Skin epidermis (tissue), 12 donors: ENCODE data around the gene STYX.
"Not testable (repeated sequence)": the region's sequence is repeated elsewhere in the genome, so short reads cannot be mapped to it uniquely, and the experiment has no call there.

ENCODE experiments used
- H3K27ac ChIP-seq, 21 experiments: fragments of 200-600 bp; sonication (generic) in 11 of 21; one replicate each; pipeline ENCODE4 v1.5.0; 2020; ENCODE audit warnings: mild to moderate bottlenecking in 3 of 21, inconsistent platforms in 2 of 21, moderate library complexity in 2 of 21
- H3K4me3 ChIP-seq, 7 experiments: fragments of 200-600 bp; sonication (generic) in 2 of 7; one replicate each; pipeline ENCODE4 v1.5.0; 2020; ENCODE audit warnings: inconsistent platforms in 2 of 7, mild to moderate bottlenecking in 2 of 7, moderate library complexity in 1 of 7

The STYX gene

DNA sequence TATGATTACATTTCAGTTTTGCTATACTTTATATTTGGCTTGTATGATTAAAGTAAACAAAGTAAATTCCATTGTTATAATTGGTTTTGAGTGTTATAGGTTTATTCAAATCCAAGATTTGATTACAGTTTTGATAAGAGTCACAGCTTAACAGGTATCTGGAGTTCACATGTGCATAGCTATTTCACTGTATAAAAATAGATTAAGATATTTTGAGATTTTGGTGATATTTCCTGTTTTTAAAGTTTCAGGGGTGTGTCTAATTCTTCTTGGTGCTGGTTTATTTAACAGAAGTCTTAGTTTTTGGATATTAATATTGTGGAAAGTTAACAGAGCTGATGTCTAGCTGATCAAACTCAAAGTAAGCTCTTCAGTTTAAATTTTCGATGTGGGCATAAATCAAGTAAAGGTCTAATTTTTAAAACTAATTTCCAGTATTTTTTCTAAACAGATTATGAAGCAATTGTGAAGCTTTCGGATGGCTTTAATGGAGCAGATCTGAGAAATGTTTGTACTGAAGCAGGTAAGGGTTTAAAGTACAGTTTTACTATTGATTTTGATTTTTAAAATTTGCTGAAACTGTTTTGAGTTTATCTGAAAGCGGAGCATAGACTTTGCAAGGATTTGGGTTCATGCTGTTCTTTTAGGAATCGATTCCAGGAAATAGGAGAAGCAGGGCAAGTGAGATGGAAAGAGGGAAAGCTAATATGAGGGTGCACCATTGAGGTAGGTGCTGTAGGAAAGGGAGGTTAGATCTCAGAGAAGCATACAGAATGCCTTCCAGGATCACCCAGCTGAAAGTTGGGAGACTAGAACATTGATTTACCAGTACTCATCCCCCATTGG, 6.2 kb upstream of the STYX start:
- no peak overlapping the region for H3K4me3 ChIP-seq
- H3K27ac ChIP-seq: no peak overlapping the region

GRCh38 chr14:52724360-52724644, 5.7 kb upstream of the STYX start:
- H3K27ac ChIP-seq: no peak overlapping the region
- H3K4me3 ChIP-seq: no peak overlapping the region

GRCh38 chr14:52727509-52727908, 2.5 kb upstream of the STYX start:
- not testable (repeated sequence) for H3K4me3 ChIP-seq

DNA sequence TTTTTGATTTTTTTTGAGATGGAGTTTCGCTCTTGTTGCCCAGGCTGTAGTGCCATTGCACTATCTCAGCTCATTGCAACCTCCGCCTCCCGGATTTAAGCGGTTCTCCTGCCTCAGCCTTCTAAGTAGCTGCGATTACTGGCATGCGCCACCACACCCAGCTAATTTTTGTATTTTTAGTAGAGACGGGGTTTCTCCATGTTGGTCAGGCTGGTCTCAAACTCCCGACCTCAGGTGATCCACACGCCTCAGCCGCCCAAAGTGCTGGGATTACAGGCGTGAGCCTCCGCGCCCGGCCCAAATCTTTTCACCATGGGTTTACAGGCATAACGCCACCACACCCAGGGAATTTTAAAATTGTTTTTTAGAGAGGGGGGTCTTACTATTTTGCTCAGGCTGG, 931 bp upstream of the STYX start:
- not testable (repeated sequence) for H3K4me3 ChIP-seq
- peak overlapping the region in 3 of 21 experiments; percentile 18 to 98 (median 51) for H3K27ac ChIP-seq

More at GRCh38 chr14:52727509-52727908, 2.5 kb upstream of the STYX start:
- H3K27ac ChIP-seq: not testable (repeated sequence)

DNA sequence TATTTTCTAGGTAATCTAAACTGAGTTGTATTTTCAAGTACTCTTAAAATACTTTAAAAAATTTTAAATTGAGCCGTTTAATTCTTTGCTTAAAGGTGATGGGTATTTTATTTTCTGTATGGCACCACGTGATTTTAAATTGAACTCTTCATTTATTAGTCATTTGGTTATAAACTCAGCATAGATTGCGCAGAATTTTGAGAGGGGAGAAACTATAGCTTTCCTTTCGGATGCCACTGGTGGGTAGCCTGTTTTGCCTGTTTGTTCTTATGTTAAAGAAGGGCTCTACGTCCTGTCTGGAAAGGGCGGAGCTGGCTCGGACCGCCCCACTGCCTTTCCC, 411 bp upstream of the STYX start:
- peak overlapping the region; percentile 77 to 98 (median 82) for H3K4me3 ChIP-seq
- peak overlapping the region in 13 of 21 experiments; percentile 2 to 98 (median 88) for H3K27ac ChIP-seq

GRCh38 chr14:52730709-52731111, 744 bp downstream of the STYX start:
- Histone ChIP-seq H3K27ac (peak overlapping the region; percentile 57 to 98 (median 92)), H3K4me3 (peak overlapping the region; percentile 77 to 98 (median 82))

GRCh38 chr14:52733824-52734223, 3.9 kb downstream of the STYX start:
- Histone ChIP-seq H3K4me3 (no peak overlapping the region), H3K27ac (no peak overlapping the region)

GRCh38 chr14:52735921-52736489, 6.0 kb downstream of the STYX start:
- no peak overlapping the region for H3K4me3 ChIP-seq
- peak overlapping the region in 1 of 21 experiments; percentile 17 for H3K27ac ChIP-seq

- no peak overlapping the region for H3K27ac ChIP-seq
- no peak overlapping the region for H3K4me3 ChIP-seq
Observed at GRCh38 chr14:52738409-52738808, 8.4 kb downstream of the STYX start.

- peak overlapping the region in 3 of 21 experiments; percentile 78 to 91 (median 90) for H3K27ac ChIP-seq
- H3K4me3 ChIP-seq: no peak overlapping the region
Observed at GRCh38 chr14:52740751-52741150, 10.8 kb downstream of the STYX start.

GRCh38 chr14:52741865-52742264, 11.9 kb downstream of the STYX start:
- H3K4me3 ChIP-seq: no peak overlapping the region
- peak overlapping the region in 17 of 21 experiments; percentile 14 to 91 (median 70) for H3K27ac ChIP-seq

- H3K27ac ChIP-seq: no peak overlapping the region
- H3K4me3 ChIP-seq: no peak overlapping the region
Observed at GRCh38 chr14:52748647-52749292, 18.8 kb downstream of the STYX start.

DNA sequence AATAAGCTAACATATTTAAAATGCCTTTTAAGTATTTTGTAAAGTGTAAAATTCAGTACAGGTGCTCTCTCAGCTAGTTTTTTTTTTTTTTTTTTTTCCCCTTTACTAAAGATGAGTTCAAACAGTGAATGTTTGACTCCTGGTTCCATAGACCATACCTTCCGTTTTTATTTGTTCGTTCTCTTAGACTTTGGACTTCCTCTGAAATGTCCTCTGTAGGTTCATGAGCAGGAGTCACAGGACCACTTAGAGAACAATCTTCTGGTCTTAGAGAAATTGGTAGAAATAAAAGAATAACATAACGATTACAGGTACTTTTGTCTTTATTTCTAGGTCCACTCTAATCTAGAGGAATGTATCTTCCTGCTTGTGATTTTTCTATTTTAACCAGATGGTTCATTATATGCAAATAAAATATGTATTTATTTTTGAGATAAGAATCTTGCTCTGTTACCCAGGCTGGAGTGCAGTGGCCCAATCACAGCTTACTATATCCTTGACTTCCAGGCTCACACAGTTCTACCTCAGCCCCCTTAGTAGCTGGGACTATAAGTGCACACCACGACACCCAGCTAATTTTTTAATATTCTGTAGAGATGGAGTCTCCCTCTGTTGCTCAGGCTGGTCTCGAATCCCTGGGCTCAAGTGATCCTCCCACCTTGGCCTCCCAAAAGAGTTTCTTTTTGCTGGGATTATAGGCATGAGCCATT, 25.8 kb downstream of the STYX start:
- H3K4me3 ChIP-seq: no peak overlapping the region
- H3K27ac ChIP-seq: no peak overlapping the region

DNA sequence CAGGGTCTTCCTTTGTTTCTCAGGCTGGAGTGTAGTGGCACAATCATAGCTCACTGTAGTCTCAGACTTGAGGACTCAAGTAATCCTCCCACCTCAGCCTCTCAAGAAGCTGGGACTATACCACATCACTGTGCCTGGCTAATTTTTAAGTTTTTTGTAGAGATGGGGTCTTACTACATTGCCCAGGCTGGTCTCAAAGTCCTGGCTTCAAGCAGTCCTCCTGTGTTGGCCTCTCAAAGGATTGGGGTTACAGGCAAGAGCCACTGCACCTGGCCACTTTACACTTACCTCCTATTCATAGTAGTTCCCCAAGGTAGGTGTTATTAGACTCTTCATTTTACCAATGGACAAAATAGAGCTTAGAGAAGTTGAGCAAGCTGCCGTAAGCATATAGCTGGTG, 29.2 kb downstream of the STYX start:
- H3K27ac ChIP-seq: no peak overlapping the region
- H3K4me3 ChIP-seq: no peak overlapping the region

- not testable (repeated sequence) for H3K4me3 ChIP-seq
- H3K27ac ChIP-seq: peak overlapping the region in 1 of 21 experiments; percentile 37
Observed at GRCh38 chr14:52762923-52763322, 33.0 kb downstream of the STYX start.

DNA sequence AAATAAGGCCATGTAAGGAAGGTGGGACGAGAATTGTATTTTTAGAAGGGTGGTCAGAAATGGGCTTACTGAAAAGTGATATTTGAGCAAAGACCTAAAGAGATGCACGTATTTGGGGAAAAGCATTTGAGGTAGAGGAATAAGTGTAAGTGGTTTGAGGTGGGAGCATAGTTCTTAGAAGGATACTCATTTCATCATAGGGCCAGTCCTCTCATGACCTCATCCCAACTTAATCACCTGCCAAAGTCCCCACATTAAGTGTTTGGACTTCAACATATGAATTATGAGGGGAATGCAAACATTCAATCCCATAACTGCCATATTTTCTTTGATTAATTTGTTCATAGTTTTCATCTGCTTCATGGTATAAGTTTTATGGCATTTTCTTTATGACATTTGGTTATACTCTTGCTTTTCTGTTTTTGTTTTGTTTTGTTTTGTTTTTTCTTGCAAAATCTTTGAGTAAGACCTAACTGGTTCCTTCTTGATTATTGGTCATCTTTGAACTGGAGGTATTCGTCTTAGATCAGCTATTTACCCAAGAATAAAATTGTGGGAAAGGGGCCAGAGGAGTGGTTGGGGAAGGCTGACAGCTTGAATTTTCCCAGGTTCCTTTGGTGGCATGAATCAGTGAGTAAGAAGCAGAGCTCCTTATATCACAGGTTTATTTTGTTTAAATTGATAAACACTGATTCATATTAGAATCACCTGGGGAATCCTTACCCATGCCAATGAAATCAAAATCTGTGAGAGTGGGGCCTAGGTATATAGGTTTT, 37.3 kb downstream of the STYX start:
- H3K27ac ChIP-seq: no peak overlapping the region
- no peak overlapping the region for H3K4me3 ChIP-seq

DNA sequence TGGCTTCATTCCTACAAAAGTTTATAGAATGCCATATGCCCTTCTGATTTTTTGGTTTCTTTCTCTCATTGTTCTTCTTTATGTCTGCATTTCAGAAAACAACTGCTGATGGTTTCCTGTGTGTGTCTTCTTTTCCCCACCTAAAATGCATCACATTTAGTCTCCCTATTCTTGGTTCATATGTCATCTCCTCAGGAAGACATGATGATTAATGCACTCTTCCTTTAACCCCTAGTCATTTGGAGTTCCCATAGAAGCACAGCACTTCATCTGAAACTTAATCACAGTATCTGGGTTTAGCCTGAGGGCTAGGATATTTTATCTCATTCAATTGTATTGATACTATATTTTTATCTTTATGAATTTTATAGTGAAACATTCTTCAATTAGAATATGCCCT, 39.9 kb downstream of the STYX start:
- H3K27ac ChIP-seq: no peak overlapping the region
- no peak overlapping the region for H3K4me3 ChIP-seq

DNA sequence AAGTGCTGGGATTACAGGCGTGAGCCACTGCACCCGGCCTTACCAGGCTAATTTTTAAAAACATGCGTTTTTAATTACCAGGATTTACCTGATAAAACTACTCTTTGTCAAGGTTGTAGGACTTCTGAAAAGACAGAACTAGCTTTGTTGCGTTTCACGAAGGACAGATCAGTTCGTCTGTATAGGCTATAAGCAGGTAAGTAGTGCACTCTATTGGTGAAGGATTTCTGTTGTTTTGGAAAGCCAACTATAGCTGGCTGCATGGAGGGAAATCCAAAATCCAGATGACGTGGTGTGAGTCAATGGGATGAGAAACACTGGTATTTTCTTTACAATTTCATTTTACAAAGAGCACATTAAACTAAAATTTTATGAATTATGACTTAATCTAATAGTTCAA, 46.9 kb downstream of the STYX start:
- H3K4me3 ChIP-seq: no peak overlapping the region
- no peak overlapping the region for H3K27ac ChIP-seq

- no peak overlapping the region for H3K27ac ChIP-seq
- no peak overlapping the region for H3K4me3 ChIP-seq
Observed at GRCh38 chr14:52778702-52779101, 48.7 kb downstream of the STYX start.

- Histone ChIP-seq H3K4me3 (no peak overlapping the region), H3K27ac (no peak overlapping the region)
Observed at GRCh38 chr14:52780893-52781292, 50.9 kb downstream of the STYX start.
